OCI-LY3 (cell line): ENCODE results near the gene DOK5.

Experiments used
- H2AFZ ChIP-seq: fragments of 200-600, 300-600 bp; shearing (Covaris generic); 2 replicates; pipeline ENCODE4 v1.6.0; 2014; ENCODE audit warnings: antibody characterized with exemption, low read depth, low read length
- H3K27ac ChIP-seq: fragments of 200-600, 300-600 bp; sonication (generic); 2 replicates; pipeline ENCODE4 v1.5.1; 2014; ENCODE audit warnings: mild to moderate bottlenecking, low read length, moderate library complexity, mixed read lengths
- H3K27me3 ChIP-seq: fragments of 200-600, 300-600 bp; sonication (generic); 2 replicates; pipeline ENCODE4 v1.6.1; 2014; ENCODE audit warnings: low read depth, low read length, mixed read lengths
- H3K36me3 ChIP-seq: fragments of 200-600, 300-600 bp; sonication (generic); replicated peaks from 2 replicates; pipeline ENCODE3; 2014; ENCODE audit warnings: low read depth, low read length, mixed read lengths
- H3K4me1 ChIP-seq: fragments of 300-600, 200-600 bp; sonication (generic); 2 replicates; pipeline ENCODE4 v1.6.1; 2014; ENCODE audit warnings: low read length, mixed read lengths
- H3K4me2 ChIP-seq: fragments of 200-600, 300-600 bp; sonication (generic); 2 replicates; pipeline ENCODE4 v1.6.1; 2014; ENCODE audit warnings: low read length, mixed read lengths
- H3K4me3 ChIP-seq: fragments of 300-600, 200-600 bp; sonication (generic); 2 replicates; pipeline ENCODE4 v1.5.1; 2014; ENCODE audit warnings: antibody characterized with exemption, mild to moderate bottlenecking, low read length, moderate library complexity
- H3K79me2 ChIP-seq: fragments of 300-600, 200-600 bp; shearing (Covaris generic); 2 replicates; pipeline ENCODE4 v1.6.1; 2014; ENCODE audit warnings: mild to moderate bottlenecking, low read length, mixed read lengths
- H3K9ac ChIP-seq: fragments of 300-600, 200-600 bp; shearing (Covaris generic); 2 replicates; pipeline ENCODE4 v1.6.0; 2014; ENCODE audit warnings: mild to moderate bottlenecking, low read length, moderate library complexity
- H3K9me3 ChIP-seq: fragments of 200-600, 300-600 bp; shearing (Covaris generic); 2 replicates; pipeline ENCODE4 v1.6.1; 2014; ENCODE audit warnings: low read length, mixed read lengths; ENCODE audit not compliant: insufficient read depth
- H4K20me1 ChIP-seq: fragments of 200-600, 300-600 bp; sonication (generic); 2 replicates; pipeline ENCODE4 v1.6.1; 2016; ENCODE audit warnings: low read length, mixed read lengths; ENCODE audit not compliant: insufficient read depth
- EZH2phosphoT487 ChIP-seq: fragments of 200-600 bp; shearing (Covaris generic); IDR thresholded peaks from 2 replicates; pipeline ENCODE4 v1.6.1; 2018; ENCODE audit warnings: antibody characterized with exemption, mixed run types, low read depth
- TF ChIP-seq, protein P1 (sequence below): fragments of 200-600, 300-600 bp; sonication (generic); IDR thresholded peaks from 2 replicates; pipeline ENCODE4 v1.5.1; 2014; ENCODE audit warnings: antibody characterized with exemption, low read length, low read depth

Gene DOK5

DNA sequence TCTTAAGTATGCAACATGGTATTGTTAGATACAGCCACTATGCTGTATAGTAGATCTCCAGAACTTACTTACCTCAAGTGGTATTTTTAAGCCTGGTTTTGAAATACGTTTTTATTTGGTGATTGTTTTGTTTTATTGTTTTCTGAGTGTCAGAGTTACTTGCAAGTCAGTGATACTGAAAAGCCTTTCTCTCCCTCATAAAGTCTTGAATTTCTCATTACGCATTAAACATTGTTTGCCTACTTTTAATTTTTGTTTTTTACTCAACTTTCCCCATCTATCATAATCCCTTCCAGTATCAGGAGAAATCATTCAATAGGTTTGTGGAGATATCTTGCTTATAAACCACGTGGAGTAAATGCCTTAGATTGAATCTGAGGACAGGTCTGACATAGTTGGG, 214.9 kb downstream of the DOK5 start:
- no peak overlapping the region for H3K4me2 ChIP-seq
- no peaks in the 10 kb centered on the region for H3K9me3 ChIP-seq
- H3K36me3 ChIP-seq: no peaks in the 10 kb centered on the region
- no peaks in the 10 kb centered on the region for H4K20me1 ChIP-seq
- TF ChIP-seq, protein P1, sequence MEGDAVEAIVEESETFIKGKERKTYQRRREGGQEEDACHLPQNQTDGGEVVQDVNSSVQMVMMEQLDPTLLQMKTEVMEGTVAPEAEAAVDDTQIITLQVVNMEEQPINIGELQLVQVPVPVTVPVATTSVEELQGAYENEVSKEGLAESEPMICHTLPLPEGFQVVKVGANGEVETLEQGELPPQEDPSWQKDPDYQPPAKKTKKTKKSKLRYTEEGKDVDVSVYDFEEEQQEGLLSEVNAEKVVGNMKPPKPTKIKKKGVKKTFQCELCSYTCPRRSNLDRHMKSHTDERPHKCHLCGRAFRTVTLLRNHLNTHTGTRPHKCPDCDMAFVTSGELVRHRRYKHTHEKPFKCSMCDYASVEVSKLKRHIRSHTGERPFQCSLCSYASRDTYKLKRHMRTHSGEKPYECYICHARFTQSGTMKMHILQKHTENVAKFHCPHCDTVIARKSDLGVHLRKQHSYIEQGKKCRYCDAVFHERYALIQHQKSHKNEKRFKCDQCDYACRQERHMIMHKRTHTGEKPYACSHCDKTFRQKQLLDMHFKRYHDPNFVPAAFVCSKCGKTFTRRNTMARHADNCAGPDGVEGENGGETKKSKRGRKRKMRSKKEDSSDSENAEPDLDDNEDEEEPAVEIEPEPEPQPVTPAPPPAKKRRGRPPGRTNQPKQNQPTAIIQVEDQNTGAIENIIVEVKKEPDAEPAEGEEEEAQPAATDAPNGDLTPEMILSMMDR: no peak
- TF ChIP-seq EZH2phosphoT487: no peak
- H3K4me1 ChIP-seq: no peaks in the 10 kb centered on the region
- no peaks in the 10 kb centered on the region for H3K79me2 ChIP-seq
- H3K4me3 ChIP-seq: no peak overlapping the region
- no peak overlapping the region for H2AFZ ChIP-seq
- no peak overlapping the region for H3K9ac ChIP-seq
- no peak overlapping the region for H3K27ac ChIP-seq
- H3K27me3 ChIP-seq: peaks cover 6% of the 10 kb centered on the region

DNA sequence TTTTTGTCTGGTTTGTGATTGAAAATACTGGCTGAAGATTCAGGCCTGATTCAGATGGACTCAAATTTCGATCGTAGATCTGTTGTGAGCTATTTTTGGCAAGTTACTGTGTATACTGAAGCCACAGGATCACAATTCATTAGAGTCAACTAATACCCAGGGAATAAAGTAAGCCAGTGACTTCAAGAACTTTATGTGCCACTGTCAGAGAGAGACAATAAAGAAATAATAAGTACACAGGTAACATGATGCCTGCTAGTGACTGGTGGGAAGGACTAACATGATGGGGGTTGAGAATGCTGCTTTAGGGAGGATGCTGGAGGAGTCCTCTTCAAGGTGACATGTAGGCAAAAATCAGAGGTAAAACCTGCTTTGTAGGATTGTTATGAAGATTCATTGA, 215.9 kb downstream of the DOK5 start:
- no peaks in the 10 kb centered on the region for H3K4me1 ChIP-seq
- no peak for TF ChIP-seq EZH2phosphoT487
- TF ChIP-seq, protein P1: no peak
- H3K9ac ChIP-seq: no peak overlapping the region
- 0 out of 2 replicates have a peak, but pooled peaks cover 5% of the 10 kb centered on the region for H3K27me3 ChIP-seq
- no peak overlapping the region for H2AFZ ChIP-seq
- no peaks in the 10 kb centered on the region for H3K36me3 ChIP-seq
- H3K4me3 ChIP-seq: no peak overlapping the region
- no peak overlapping the region for H3K27ac ChIP-seq
- no peaks in the 10 kb centered on the region for H3K79me2 ChIP-seq
- no peaks in the 10 kb centered on the region for H4K20me1 ChIP-seq
- H3K9me3 ChIP-seq: no peaks in the 10 kb centered on the region
- no peak overlapping the region for H3K4me2 ChIP-seq

DNA sequence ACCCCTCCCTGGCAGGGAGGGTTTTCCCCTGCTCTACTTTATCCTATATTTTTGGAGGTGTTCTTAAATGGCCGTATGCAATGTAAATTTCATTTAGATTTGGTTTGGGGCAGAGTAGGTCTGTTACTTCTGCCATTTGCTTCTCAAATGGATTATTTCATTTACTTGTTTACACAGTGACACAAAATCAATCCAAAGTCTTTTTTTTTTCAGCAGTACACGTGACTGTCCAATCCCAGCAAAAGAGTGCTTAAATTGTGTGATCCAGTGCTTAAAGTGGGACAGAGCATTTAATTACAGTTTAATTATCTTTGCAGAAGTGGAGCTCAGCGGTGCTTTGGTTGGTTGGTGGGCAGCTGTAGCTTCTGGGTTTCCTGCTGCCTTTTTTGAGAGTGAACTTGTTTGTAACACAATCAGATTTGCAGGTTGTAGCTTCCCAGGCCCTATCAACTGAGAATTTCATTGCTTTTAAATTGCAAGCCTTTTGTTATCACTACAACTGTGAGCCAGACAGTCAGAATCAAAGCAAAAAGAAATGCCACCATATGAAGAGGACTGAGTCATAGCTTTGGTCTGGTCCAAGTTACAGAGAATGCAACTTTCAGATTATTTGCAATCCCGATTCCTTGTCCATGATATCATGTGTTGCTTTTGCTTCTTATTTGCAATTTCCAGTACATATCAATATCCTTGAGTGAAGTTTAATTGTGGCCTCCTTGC, 216.9 kb downstream of the DOK5 start:
- TF ChIP-seq EZH2phosphoT487: no peak
- TF ChIP-seq, protein P1: no peak
- Histone ChIP-seq H4K20me1 (no peaks in the 10 kb centered on the region), H3K27ac (no peak overlapping the region), H3K79me2 (no peaks in the 10 kb centered on the region), H3K4me1 (no peaks in the 10 kb centered on the region), H3K4me3 (no peak overlapping the region), H3K27me3 (0 out of 2 replicates have a peak, but pooled peaks cover 5% of the 10 kb centered on the region), H3K9ac (no peak overlapping the region), H3K4me2 (no peak overlapping the region), H2AFZ (no peak overlapping the region), H3K36me3 (no peaks in the 10 kb centered on the region), H3K9me3 (no peaks in the 10 kb centered on the region)

DNA sequence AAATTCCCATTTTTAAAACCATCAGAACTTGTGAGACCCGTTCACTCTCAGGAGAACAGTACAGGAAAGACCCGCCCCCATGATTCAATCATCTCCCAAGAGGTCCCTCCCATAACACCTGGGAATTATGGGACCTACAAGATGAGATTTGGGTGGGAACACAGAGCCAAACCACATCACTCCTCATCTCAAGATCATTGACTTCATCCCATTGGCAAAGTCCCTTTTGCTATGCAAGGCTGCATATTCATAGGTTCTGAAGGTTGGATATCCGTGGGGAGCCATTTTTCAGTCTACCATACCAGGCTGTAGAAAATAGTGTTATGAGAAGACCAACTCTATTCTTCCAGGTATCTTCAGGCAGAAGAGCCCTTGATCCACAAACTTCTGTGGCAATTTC, 219.1 kb downstream of the DOK5 start:
- Histone ChIP-seq H3K4me2 (no peak overlapping the region), H3K9ac (no peak overlapping the region), H3K9me3 (no peaks in the 10 kb centered on the region), H3K79me2 (no peaks in the 10 kb centered on the region), H4K20me1 (no peaks in the 10 kb centered on the region), H2AFZ (no peak overlapping the region), H3K27ac (no peak overlapping the region), H3K36me3 (no peaks in the 10 kb centered on the region), H3K4me3 (no peak overlapping the region), H3K27me3 (0 out of 2 replicates have a peak, but pooled peaks cover 5% of the 10 kb centered on the region), H3K4me1 (no peaks in the 10 kb centered on the region)
- TF ChIP-seq EZH2phosphoT487: no peak
- TF ChIP-seq, protein P1: no peak
